ENCODE results near the gene KNTC1.

Gene KNTC1

DNA sequence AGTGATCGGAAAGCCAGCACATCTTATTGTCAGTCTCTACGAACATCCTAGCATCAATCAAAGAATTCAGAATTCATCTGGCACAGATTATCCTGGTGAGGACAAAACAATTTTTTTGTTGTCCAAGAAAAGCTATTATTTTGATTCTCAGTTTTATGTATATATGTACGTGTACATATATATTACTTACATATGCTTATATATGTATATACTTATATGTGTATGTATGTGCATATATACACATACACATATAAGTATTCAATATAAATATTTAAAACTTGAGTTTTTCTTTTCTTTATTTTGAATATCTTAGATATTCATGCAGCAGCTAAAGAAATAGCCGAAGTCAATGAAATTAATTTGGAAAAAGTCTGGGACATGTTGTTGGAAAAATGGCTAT is 77.9 kb downstream of the KNTC1 start:
- no peak overlapping the region for H3K27ac ChIP-seq (replicated peaks)
- H3K4me3 ChIP-seq (replicated peaks; ENCODE audit: insufficient read depth, low read length), result no peak overlapping the region
- DNase-seq (ENCODE audit: low read depth in 1 of 2, low spot score in 1 of 2), result no peak
- no peak for TF ChIP-seq SPI1 (IDR thresholded peaks at IDR 0.05; ENCODE audit: borderline replicate concordance, low read depth)
- TF ChIP-seq, protein P1, sequence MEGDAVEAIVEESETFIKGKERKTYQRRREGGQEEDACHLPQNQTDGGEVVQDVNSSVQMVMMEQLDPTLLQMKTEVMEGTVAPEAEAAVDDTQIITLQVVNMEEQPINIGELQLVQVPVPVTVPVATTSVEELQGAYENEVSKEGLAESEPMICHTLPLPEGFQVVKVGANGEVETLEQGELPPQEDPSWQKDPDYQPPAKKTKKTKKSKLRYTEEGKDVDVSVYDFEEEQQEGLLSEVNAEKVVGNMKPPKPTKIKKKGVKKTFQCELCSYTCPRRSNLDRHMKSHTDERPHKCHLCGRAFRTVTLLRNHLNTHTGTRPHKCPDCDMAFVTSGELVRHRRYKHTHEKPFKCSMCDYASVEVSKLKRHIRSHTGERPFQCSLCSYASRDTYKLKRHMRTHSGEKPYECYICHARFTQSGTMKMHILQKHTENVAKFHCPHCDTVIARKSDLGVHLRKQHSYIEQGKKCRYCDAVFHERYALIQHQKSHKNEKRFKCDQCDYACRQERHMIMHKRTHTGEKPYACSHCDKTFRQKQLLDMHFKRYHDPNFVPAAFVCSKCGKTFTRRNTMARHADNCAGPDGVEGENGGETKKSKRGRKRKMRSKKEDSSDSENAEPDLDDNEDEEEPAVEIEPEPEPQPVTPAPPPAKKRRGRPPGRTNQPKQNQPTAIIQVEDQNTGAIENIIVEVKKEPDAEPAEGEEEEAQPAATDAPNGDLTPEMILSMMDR (IDR thresholded peaks at IDR 0.05; ENCODE audit: insufficient read depth, low read length), result no peak
- no peak for TF ChIP-seq POLR2AphosphoS5 (IDR thresholded peaks at IDR 0.05; ENCODE audit: low read depth)
- TF ChIP-seq, protein P2, sequence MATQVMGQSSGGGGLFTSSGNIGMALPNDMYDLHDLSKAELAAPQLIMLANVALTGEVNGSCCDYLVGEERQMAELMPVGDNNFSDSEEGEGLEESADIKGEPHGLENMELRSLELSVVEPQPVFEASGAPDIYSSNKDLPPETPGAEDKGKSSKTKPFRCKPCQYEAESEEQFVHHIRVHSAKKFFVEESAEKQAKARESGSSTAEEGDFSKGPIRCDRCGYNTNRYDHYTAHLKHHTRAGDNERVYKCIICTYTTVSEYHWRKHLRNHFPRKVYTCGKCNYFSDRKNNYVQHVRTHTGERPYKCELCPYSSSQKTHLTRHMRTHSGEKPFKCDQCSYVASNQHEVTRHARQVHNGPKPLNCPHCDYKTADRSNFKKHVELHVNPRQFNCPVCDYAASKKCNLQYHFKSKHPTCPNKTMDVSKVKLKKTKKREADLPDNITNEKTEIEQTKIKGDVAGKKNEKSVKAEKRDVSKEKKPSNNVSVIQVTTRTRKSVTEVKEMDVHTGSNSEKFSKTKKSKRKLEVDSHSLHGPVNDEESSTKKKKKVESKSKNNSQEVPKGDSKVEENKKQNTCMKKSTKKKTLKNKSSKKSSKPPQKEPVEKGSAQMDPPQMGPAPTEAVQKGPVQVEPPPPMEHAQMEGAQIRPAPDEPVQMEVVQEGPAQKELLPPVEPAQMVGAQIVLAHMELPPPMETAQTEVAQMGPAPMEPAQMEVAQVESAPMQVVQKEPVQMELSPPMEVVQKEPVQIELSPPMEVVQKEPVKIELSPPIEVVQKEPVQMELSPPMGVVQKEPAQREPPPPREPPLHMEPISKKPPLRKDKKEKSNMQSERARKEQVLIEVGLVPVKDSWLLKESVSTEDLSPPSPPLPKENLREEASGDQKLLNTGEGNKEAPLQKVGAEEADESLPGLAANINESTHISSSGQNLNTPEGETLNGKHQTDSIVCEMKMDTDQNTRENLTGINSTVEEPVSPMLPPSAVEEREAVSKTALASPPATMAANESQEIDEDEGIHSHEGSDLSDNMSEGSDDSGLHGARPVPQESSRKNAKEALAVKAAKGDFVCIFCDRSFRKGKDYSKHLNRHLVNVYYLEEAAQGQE (IDR thresholded peaks at IDR 0.05; ENCODE audit: insufficient replicate concordance, low read depth), result no peak
- TF ChIP-seq GABPA (IDR thresholded peaks at IDR 0.05; ENCODE audit: low read depth), result no peak
- H3K27me3 ChIP-seq (ENCODE audit: insufficient read depth, poor library complexity, severe bottlenecking), result no peaks in the 10 kb centered on the region

DNA sequence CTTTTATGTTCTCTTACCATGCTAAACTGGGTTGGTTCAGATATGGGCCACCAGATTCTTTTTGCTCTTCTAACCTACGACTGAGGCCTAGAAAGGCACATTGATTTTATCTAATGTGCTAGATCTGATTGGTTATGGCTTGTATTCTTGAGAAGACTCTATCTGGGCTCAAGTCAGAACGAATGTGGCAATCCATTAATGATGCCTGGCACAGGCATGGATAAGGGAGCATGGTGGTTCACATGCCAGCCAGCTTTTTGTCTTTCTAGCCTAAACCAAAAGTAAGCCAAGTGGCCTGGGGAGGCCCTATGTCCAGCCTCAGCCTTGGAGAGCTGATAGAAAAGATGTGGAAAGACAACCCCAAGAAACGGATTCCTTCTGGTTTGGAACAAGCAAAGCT is 82.7 kb downstream of the KNTC1 start:
- TF ChIP-seq SPI1 (IDR thresholded peaks at IDR 0.05; ENCODE audit: borderline replicate concordance, low read depth), result no peak
- no peak for TF ChIP-seq POLR2AphosphoS5 (IDR thresholded peaks at IDR 0.05; ENCODE audit: low read depth)
- TF ChIP-seq, protein P1 (IDR thresholded peaks at IDR 0.05; ENCODE audit: insufficient read depth, low read length), result no peak
- TF ChIP-seq GABPA (IDR thresholded peaks at IDR 0.05; ENCODE audit: low read depth), result no peak
- TF ChIP-seq, protein P2 (IDR thresholded peaks at IDR 0.05; ENCODE audit: insufficient replicate concordance, low read depth), result no peak
- no peaks in the 10 kb centered on the region for H3K27me3 ChIP-seq (ENCODE audit: insufficient read depth, poor library complexity, severe bottlenecking)
- H3K4me3 ChIP-seq (replicated peaks; ENCODE audit: insufficient read depth, low read length), result no peak overlapping the region
- DNase-seq (ENCODE audit: low read depth in 1 of 2, low spot score in 1 of 2), result no peak
- no peak overlapping the region for H3K27ac ChIP-seq (replicated peaks)

DNA sequence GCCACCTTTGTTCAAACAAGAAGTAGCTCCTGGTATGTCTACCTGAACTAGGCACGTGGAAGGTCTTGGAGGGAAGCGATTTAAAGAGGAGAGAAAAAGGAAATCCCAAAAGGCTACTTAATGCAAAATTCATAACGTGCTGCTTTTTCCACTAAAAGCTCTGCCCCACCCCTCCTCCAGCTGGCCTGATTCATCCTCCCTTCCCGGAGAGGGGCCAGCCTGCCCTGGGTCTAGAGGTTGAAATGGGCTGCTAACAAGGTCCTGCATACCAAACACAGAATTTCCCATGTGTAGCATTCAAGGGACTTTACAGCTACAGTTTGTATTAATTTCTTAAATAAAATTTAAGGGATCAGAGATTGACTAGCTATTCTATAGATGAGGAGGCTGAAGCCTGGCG is 83.2 kb downstream of the KNTC1 start:
- H3K4me3 ChIP-seq (replicated peaks; ENCODE audit: insufficient read depth, low read length), result no peak overlapping the region
- DNase-seq (ENCODE audit: low read depth in 1 of 2, low spot score in 1 of 2), result no peak
- H3K27ac ChIP-seq (replicated peaks), result no peak overlapping the region
- TF ChIP-seq POLR2AphosphoS5 (IDR thresholded peaks at IDR 0.05; ENCODE audit: low read depth), result no peak
- TF ChIP-seq, protein P2 (IDR thresholded peaks at IDR 0.05; ENCODE audit: insufficient replicate concordance, low read depth), result no peak
- no peak for TF ChIP-seq GABPA (IDR thresholded peaks at IDR 0.05; ENCODE audit: low read depth)
- no peak for TF ChIP-seq SPI1 (IDR thresholded peaks at IDR 0.05; ENCODE audit: borderline replicate concordance, low read depth)
- TF ChIP-seq, protein P1 (IDR thresholded peaks at IDR 0.05; ENCODE audit: insufficient read depth, low read length), result no peak
- no peaks in the 10 kb centered on the region for H3K27me3 ChIP-seq (ENCODE audit: insufficient read depth, poor library complexity, severe bottlenecking)

Measured in HL-60 (cell line).